SK-N-SH treated with all-trans-retinoic acid at 6 μM for 48 hours (cell line): ENCODE results near the gene AKAP13.

Experiments used
- ATAC-seq: fragments of 200-7000 bp; cut with Tn5 transposase; 3 replicates; pipeline ENCODE4 v1.9.1; 2020; ENCODE audit warnings: mild to moderate bottlenecking, moderate library complexity
- ARNTL ChIP-seq: fragments of 450-650 bp; formaldehyde crosslinking; IDR thresholded peaks from 2 replicates; pipeline ENCODE4 v1.5.0; 2020; ENCODE audit warnings: low read depth, mild to moderate bottlenecking, moderate library complexity, borderline replicate concordance
- BACH2 ChIP-seq: fragments of 250-450 bp; sonication (Bioruptor Pico); IDR thresholded peaks from 2 replicates; pipeline ENCODE4 v1.9.0; 2021; ENCODE audit warnings: mild to moderate bottlenecking, borderline replicate concordance
- CSDC2 ChIP-seq: fragments of 250-450 bp; sonication (Bioruptor Pico); IDR thresholded peaks from 2 replicates; pipeline ENCODE4 v1.5.0; 2020; ENCODE audit warnings: mild to moderate bottlenecking, moderate library complexity
- ESRRG ChIP-seq: fragments of 250-450 bp; sonication (Bioruptor Pico); IDR thresholded peaks from 2 replicates; pipeline ENCODE4 v1.6.1; 2021; ENCODE audit warnings: mild to moderate bottlenecking
- GLIS3 ChIP-seq: fragments of 250-450 bp; sonication (Bioruptor Pico); IDR thresholded peaks from 2 replicates; pipeline ENCODE4 v1.5.0; 2020; ENCODE audit warnings: mild to moderate bottlenecking, moderate library complexity
- OSR1 ChIP-seq: fragments of 250-450 bp; sonication (Bioruptor Pico); IDR thresholded peaks from 2 replicates; pipeline ENCODE4 v1.8.0; 2022; ENCODE audit warnings: moderate library complexity, mild to moderate bottlenecking, inconsistent platforms
- PATZ1 ChIP-seq: fragments of 250-450 bp; sonication (Bioruptor Pico); IDR thresholded peaks from 2 replicates; pipeline ENCODE4 v1.8.0; 2020; ENCODE audit warnings: mild to moderate bottlenecking, moderate library complexity, borderline replicate concordance
- PPARA ChIP-seq: fragments of 250-450 bp; sonication (Bioruptor Pico); IDR thresholded peaks from 2 replicates; pipeline ENCODE4 v1.5.0; 2020; ENCODE audit warnings: mild to moderate bottlenecking, borderline replicate concordance
- RARB ChIP-seq: fragments of 250-450 bp; sonication (Bioruptor Pico); IDR thresholded peaks from 2 replicates; pipeline ENCODE4 v1.8.0; 2021; ENCODE audit warnings: mild to moderate bottlenecking, moderate library complexity
- TCF4 ChIP-seq: fragments of 250-450 bp; sonication (Bioruptor Pico); IDR thresholded peaks from 2 replicates; pipeline ENCODE4 v1.8.0; 2021; ENCODE audit warnings: mild to moderate bottlenecking, moderate library complexity, borderline replicate concordance
- ZC3H10 ChIP-seq: fragments of 250-450 bp; sonication (Bioruptor Pico); IDR thresholded peaks from 2 replicates; pipeline ENCODE4 v1.5.1; 2021; ENCODE audit warnings: mild to moderate bottlenecking, moderate library complexity
- ZFP3 ChIP-seq: fragments of 250-450 bp; sonication (Bioruptor Pico); IDR thresholded peaks from 2 replicates; pipeline ENCODE4 v1.5.0; 2020; ENCODE audit warnings: mild to moderate bottlenecking, moderate library complexity
- ZFP30 ChIP-seq: fragments of 450-650 bp; formaldehyde crosslinking; IDR thresholded peaks from 2 replicates; pipeline ENCODE4 v1.5.0; 2022; ENCODE audit warnings: mild to moderate bottlenecking, moderate library complexity
- ZNF565 ChIP-seq: fragments of 450-650 bp; formaldehyde crosslinking; conservative IDR thresholded peaks from 2 replicates; pipeline ENCODE4 v1.5.0; 2020; ENCODE audit warnings: low read depth, mild to moderate bottlenecking, moderate library complexity
- ZNF70 ChIP-seq: fragments of 450-650 bp; formaldehyde crosslinking; IDR thresholded peaks from 2 replicates; pipeline ENCODE4 v1.5.0; 2020; ENCODE audit warnings: mild to moderate bottlenecking, moderate library complexity
- TF ChIP-seq, protein P1 (sequence below): fragments of 250-450 bp; sonication (Bioruptor Pico); IDR thresholded peaks from 2 replicates; pipeline ENCODE4 v1.5.1; 2020; ENCODE audit warnings: low read depth, mild to moderate bottlenecking, moderate library complexity
- TF ChIP-seq, protein P2 (sequence below): fragments of 250-450 bp; sonication (Bioruptor Pico); IDR thresholded peaks from 2 replicates; pipeline ENCODE4 v1.5.0; 2020; ENCODE audit warnings: mild to moderate bottlenecking, moderate library complexity
- TF ChIP-seq, protein P3 (sequence below): fragments of 250-450 bp; sonication (Bioruptor Pico); IDR thresholded peaks from 2 replicates; pipeline ENCODE4 v1.5.1; 2021; ENCODE audit warnings: mild to moderate bottlenecking, moderate library complexity
- TF ChIP-seq, protein P4 (sequence below): fragments of 250-450 bp; sonication (Bioruptor Pico); IDR thresholded peaks from 2 replicates; pipeline ENCODE4 v1.8.0; 2021; ENCODE audit warnings: low read depth, mild to moderate bottlenecking, moderate library complexity, borderline replicate concordance

The AKAP13 gene

DNA sequence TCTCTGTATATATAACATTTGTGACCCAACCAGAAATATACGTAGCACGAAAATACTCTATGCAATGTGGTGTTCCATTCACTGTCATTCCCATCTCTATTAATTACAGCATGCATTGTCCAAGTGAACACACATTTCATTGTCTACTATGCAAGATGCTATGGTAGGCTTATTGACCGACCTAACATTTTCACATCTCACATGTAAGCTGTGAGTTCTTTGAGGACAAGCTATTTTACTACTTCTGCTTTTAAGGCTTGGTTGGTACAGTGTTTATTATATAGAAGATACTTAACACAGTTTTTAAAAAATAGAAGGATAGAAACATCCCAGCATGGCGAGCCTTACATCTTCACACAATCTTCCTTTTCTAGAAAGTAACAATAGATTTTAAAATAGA, 249.9 kb downstream of the AKAP13 start:
- no peak for ATAC-seq
- TF ChIP-seq BACH2 (CRISPR knock-in tag) (no peak), PPARA (no peak)
- TF ChIP-seq, protein P1, sequence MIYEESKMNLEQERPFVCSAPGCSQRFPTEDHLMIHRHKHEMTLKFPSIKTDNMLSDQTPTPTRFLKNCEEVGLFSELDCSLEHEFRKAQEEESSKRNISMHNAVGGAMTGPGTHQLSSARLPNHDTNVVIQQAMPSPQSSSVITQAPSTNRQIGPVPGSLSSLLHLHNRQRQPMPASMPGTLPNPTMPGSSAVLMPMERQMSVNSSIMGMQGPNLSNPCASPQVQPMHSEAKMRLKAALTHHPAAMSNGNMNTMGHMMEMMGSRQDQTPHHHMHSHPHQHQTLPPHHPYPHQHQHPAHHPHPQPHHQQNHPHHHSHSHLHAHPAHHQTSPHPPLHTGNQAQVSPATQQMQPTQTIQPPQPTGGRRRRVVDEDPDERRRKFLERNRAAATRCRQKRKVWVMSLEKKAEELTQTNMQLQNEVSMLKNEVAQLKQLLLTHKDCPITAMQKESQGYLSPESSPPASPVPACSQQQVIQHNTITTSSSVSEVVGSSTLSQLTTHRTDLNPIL (CRISPR knock-in tag) = no peak
- TF ChIP-seq, all 23 proteins: peak for 0

GRCh38 chr15:85631018-85631417, 250.6 kb downstream of the AKAP13 start:
- no peak for ATAC-seq
- TF ChIP-seq CSDC2 (CRISPR knock-in tag) (no peak), PATZ1 (CRISPR knock-in tag) (no peak), BACH2 (CRISPR knock-in tag) (no peak), GLIS3 (no peak), RARB (CRISPR knock-in tag) (no peak)

DNA sequence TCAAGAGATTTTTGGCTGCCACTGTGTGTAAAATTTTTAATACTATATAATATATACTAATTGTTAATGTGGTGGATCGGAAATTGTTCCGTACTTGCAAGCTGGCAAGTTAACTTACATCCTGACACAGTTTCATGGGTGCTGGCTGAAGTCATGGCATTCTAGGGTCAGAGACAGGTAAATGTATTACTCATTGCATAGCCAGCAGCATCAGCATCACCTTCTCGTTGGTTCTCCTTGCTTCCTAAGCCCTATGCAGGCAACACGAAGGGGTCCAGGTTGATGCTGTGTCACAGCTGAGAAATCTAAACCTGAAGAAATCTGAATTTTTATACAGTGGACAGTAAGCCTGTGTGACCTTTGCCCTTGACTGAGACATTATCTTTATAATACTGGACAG, 251.6 kb downstream of the AKAP13 start:
- TF ChIP-seq ZFP3 (CRISPR knock-in tag) = no peak
- TF ChIP-seq, protein P2, sequence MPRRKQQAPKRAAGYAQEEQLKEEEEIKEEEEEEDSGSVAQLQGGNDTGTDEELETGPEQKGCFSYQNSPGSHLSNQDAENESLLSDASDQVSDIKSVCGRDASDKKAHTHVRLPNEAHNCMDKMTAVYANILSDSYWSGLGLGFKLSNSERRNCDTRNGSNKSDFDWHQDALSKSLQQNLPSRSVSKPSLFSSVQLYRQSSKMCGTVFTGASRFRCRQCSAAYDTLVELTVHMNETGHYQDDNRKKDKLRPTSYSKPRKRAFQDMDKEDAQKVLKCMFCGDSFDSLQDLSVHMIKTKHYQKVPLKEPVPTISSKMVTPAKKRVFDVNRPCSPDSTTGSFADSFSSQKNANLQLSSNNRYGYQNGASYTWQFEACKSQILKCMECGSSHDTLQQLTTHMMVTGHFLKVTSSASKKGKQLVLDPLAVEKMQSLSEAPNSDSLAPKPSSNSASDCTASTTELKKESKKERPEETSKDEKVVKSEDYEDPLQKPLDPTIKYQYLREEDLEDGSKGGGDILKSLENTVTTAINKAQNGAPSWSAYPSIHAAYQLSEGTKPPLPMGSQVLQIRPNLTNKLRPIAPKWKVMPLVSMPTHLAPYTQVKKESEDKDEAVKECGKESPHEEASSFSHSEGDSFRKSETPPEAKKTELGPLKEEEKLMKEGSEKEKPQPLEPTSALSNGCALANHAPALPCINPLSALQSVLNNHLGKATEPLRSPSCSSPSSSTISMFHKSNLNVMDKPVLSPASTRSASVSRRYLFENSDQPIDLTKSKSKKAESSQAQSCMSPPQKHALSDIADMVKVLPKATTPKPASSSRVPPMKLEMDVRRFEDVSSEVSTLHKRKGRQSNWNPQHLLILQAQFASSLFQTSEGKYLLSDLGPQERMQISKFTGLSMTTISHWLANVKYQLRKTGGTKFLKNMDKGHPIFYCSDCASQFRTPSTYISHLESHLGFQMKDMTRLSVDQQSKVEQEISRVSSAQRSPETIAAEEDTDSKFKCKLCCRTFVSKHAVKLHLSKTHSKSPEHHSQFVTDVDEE (CRISPR knock-in tag) = no peak
- no peak for TF ChIP-seq PPARA
- TF ChIP-seq ARNTL (CRISPR knock-in tag) = no peak
- TF ChIP-seq, protein P3, sequence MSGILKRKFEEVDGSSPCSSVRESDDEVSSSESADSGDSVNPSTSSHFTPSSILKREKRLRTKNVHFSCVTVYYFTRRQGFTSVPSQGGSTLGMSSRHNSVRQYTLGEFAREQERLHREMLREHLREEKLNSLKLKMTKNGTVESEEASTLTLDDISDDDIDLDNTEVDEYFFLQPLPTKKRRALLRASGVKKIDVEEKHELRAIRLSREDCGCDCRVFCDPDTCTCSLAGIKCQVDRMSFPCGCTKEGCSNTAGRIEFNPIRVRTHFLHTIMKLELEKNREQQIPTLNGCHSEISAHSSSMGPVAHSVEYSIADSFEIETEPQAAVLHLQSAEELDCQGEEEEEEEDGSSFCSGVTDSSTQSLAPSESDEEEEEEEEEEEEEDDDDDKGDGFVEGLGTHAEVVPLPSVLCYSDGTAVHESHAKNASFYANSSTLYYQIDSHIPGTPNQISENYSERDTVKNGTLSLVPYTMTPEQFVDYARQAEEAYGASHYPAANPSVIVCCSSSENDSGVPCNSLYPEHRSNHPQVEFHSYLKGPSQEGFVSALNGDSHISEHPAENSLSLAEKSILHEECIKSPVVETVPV (CRISPR knock-in tag) = no peak
- no peak for TF ChIP-seq ESRRG (CRISPR knock-in tag)
- TF ChIP-seq, protein P1 (CRISPR knock-in tag) = no peak
- no peak for TF ChIP-seq TCF4 (CRISPR knock-in tag)
- TF ChIP-seq RARB (CRISPR knock-in tag) = no peak
- ATAC-seq = no peak

DNA sequence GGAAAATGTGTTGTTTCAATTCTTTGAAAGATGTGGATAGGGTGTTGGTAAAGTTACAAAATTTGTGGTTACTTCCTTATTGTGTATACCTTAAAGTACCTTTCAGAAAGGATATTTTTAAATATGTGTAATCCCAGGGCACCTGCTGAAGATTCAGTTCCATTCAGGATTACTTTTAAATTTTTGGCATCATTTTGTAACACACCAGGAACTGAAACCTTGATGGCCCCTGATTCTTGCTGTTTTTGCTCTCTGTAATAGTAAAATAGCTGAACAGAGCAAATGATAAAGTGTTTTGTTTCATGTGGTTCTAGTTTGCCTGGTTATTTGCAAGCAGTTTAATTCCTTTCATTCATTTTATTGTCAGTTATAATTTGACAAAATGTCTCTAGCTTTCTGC, 253.5 kb downstream of the AKAP13 start:
- TF ChIP-seq, protein P4, sequence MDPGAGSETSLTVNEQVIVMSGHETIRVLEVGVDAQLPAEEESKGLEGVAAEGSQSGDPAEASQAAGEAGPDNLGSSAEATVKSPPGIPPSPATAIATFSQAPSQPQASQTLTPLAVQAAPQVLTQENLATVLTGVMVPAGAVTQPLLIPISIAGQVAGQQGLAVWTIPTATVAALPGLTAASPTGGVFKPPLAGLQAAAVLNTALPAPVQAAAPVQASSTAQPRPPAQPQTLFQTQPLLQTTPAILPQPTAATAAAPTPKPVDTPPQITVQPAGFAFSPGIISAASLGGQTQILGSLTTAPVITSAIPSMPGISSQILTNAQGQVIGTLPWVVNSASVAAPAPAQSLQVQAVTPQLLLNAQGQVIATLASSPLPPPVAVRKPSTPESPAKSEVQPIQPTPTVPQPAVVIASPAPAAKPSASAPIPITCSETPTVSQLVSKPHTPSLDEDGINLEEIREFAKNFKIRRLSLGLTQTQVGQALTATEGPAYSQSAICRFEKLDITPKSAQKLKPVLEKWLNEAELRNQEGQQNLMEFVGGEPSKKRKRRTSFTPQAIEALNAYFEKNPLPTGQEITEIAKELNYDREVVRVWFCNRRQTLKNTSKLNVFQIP (CRISPR knock-in tag) = no peak
- TF ChIP-seq, protein P2 (CRISPR knock-in tag) = no peak
- TF ChIP-seq ZC3H10 (no peak), BACH2 (CRISPR knock-in tag) (no peak), ZFP3 (CRISPR knock-in tag) (no peak), ZFP30 (no peak), ZNF565 (CRISPR knock-in tag) (no peak), OSR1 (CRISPR knock-in tag) (no peak), PATZ1 (CRISPR knock-in tag) (no peak), ZNF70 (CRISPR knock-in tag) (no peak), CSDC2 (CRISPR knock-in tag) (no peak)
- ATAC-seq = no peak; the same call in 2 of the 3 replicates
